ENCODE results near the gene HCN1. TPM values are rescaled to one million over a fixed set of nuclear protein-coding genes. Genes with fewer than 3 reads are reported as not detected.

HCN1 gene
- total and polyA plus RNA-seq, 2 of the 4 experiments (the other 2 are of a cell fraction): not detected

DNA sequence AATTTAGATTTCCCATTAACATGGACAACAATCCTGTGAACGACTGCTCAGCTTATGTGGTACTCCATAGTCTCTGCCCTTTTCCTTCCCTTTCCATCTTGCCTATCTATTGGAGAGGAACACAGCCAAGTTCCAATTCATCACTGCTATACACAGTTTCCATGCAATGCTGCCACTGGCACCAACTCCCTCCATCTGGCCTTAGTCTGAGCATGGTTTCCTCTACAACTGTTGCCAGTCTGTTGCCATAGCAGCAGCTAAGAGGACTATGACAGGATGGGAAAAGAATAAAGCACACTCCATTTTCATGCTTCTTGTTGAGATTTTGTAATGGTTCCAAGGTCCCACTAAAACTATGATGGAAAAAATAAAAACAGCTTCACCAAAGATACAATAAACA is 189.0 kb downstream of the HCN1 start:
- POLR2A ChIA-PET (ENCODE audit: unreplicated experiment): no interaction called here
- no CpG with 5 or more reads among the region's 1 CpG for WGBS, 2 experiments (ENCODE audit: extremely low coverage in 2 of 2, insufficient read length in 1 of 2)
- no peak overlapping the region for H2AK5ac ChIP-seq (ENCODE audit: low read depth, low read length)
- CTCF ChIA-PET: no interaction called here
- H3K18ac ChIP-seq (ENCODE audit: low read depth, low read length): no peak overlapping the region
- H4K91ac ChIP-seq (ENCODE audit: insufficient read depth, low read depth, low read length): no peak overlapping the region
- no peak overlapping the region for H2BK15ac ChIP-seq (ENCODE audit: low read depth, low read length)
- H2BK5ac ChIP-seq (ENCODE audit: low read depth, low read length, poor library complexity, severe bottlenecking): no peak overlapping the region
- no peak overlapping the region for H3K4me3 ChIP-seq (ENCODE audit: insufficient read depth, low read depth, low read length)
- no peak for TF ChIP-seq RAD21 (IDR thresholded peaks at IDR 0.05; ENCODE audit: low read length)
- no peak for TF ChIP-seq BHLHE40 (IDR thresholded peaks at IDR 0.05; ENCODE audit: low read depth, low read length)
- TF ChIP-seq MAZ (IDR thresholded peaks at IDR 0.05; ENCODE audit: borderline replicate concordance, low read depth, low read length): no peak
- TF ChIP-seq, protein P1, sequence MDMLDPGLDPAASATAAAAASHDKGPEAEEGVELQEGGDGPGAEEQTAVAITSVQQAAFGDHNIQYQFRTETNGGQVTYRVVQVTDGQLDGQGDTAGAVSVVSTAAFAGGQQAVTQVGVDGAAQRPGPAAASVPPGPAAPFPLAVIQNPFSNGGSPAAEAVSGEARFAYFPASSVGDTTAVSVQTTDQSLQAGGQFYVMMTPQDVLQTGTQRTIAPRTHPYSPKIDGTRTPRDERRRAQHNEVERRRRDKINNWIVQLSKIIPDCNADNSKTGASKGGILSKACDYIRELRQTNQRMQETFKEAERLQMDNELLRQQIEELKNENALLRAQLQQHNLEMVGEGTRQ (IDR thresholded peaks at IDR 0.05; ENCODE audit: low read depth, low read length): no peak
- TF ChIP-seq NFE2L2 (IDR thresholded peaks at IDR 0.05; ENCODE audit: low read depth, low read length): no peak
- TF ChIP-seq, protein P2, sequence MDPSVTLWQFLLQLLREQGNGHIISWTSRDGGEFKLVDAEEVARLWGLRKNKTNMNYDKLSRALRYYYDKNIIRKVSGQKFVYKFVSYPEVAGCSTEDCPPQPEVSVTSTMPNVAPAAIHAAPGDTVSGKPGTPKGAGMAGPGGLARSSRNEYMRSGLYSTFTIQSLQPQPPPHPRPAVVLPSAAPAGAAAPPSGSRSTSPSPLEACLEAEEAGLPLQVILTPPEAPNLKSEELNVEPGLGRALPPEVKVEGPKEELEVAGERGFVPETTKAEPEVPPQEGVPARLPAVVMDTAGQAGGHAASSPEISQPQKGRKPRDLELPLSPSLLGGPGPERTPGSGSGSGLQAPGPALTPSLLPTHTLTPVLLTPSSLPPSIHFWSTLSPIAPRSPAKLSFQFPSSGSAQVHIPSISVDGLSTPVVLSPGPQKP (IDR thresholded peaks at IDR 0.05; ENCODE audit: borderline replicate concordance, low read depth, low read length): no peak
- no peak for TF ChIP-seq MAFK (IDR thresholded peaks at IDR 0.05; ENCODE audit: low read depth, low read length)
- TF ChIP-seq SMC3 (IDR thresholded peaks at IDR 0.05; ENCODE audit: low read depth, low read length): no peak
- TF ChIP-seq POLR2A (IDR thresholded peaks at IDR 0.05; ENCODE audit: low read depth, low read length): no peak
- TF ChIP-seq MXI1 (IDR thresholded peaks at IDR 0.05; ENCODE audit: borderline replicate concordance, low read depth, low read length): no peak
- TF ChIP-seq RCOR1 (IDR thresholded peaks at IDR 0.05; ENCODE audit: insufficient replicate concordance, low read length): no peak
- no peak for TF ChIP-seq FOS (IDR thresholded peaks at IDR 0.05; ENCODE audit: low read depth, low read length)
- TF ChIP-seq CHD1 (IDR thresholded peaks at IDR 0.05; ENCODE audit: low read depth, low read length): no peak
- no peaks in the 10 kb centered on the region for H4K20me1 ChIP-seq (ENCODE audit: insufficient read depth, low read length)
- H3K9me1 ChIP-seq (ENCODE audit: insufficient read depth, low read length): no peaks in the 10 kb centered on the region
- in situ Hi-C loops (cut with MboI; ENCODE audit: low sequenced_read_pairs) (no loop called here), dilution Hi-C loops (cut with HindIII; ENCODE audit: low sequenced_read_pairs, unreplicated experiment) (no loop called here), intact Hi-C loops (cut with micrococcal nuclease) (no loop called here)
- no peaks in the 10 kb centered on the region for H3K27me3 ChIP-seq (ENCODE audit: control insufficient read depth, insufficient read depth, low read length)
- H3K36me3 ChIP-seq (ENCODE audit: control insufficient read depth, insufficient read depth, low read length): no peaks in the 10 kb centered on the region
- H2AK9ac ChIP-seq (replicated peaks; ENCODE audit: low read depth, low read length, poor library complexity): no peak overlapping the region
- no peak overlapping the region for H3K23ac ChIP-seq (ENCODE audit: low read depth, low read length)
- no peaks in the 10 kb centered on the region for H3K79me1 ChIP-seq (ENCODE audit: low read depth in 1 of 2, low read length in 2 of 2)
- H4K5ac ChIP-seq (ENCODE audit: low read depth, low read length): no peak overlapping the region
- H3K27ac ChIP-seq (ENCODE audit: insufficient read depth, low read length): no peak overlapping the region
- no peak overlapping the region for H4K8ac ChIP-seq (ENCODE audit: low read depth in 2 of 2, low read length in 2 of 2)
- H3K9me3 ChIP-seq (ENCODE audit: control insufficient read depth, insufficient read depth, low read length): peaks cover 3% of the 10 kb centered on the region; the same call in 1 of the 2 replicates
- ATAC-seq (ENCODE audit: low read depth) (no peak), DNase-seq (no peak)
- no peak overlapping the region for H2BK20ac ChIP-seq (ENCODE audit: low read depth, low read length)
- no TSS peak for BruUV-seq (replicated peaks)
- H3K4me1 ChIP-seq (ENCODE audit: control insufficient read depth, insufficient read depth, low read length): no peaks in the 10 kb centered on the region
- no peak overlapping the region for H3K56ac ChIP-seq (ENCODE audit: extremely low read depth, insufficient read depth, low read length)
- H3K4me2 ChIP-seq (ENCODE audit: low read depth, low read length): no peak overlapping the region
- no peak overlapping the region for H3K14ac ChIP-seq (replicated peaks; ENCODE audit: low read depth, low read length)
- no peak overlapping the region for H3K4ac ChIP-seq (ENCODE audit: low read depth, low read length)
- H2BK120ac ChIP-seq (ENCODE audit: low read depth, low read length): no peak overlapping the region
- H2AFZ ChIP-seq (replicated peaks; ENCODE audit: low read length, poor library complexity): no peak overlapping the region
- no peak overlapping the region for H3K9ac ChIP-seq (ENCODE audit: low read depth, low read length)

All from IMR-90 (cell line).